Dendritic cell treated with granulocyte-macrophage colony-stimulating factor and Interleukin-4, amounts not matched to agents 40 ng/mL and 50 ng/mL, for 4 days (primary cell): ENCODE results near the gene MYH11.

Experiments used
- H3K27ac Mint-ChIP-seq: one replicate; pipeline ENCODE4 v1.8.0; 2022; ENCODE audit warnings: mild to moderate bottlenecking, mixed read lengths
- H3K27me3 Mint-ChIP-seq: one replicate; pipeline ENCODE4 v1.8.0; 2022; ENCODE audit warnings: mild to moderate bottlenecking, mixed read lengths
- H3K36me3 Mint-ChIP-seq: one replicate; pipeline ENCODE4 v1.8.0; 2022; ENCODE audit warnings: low read depth, mixed read lengths
- H3K4me1 Mint-ChIP-seq: one replicate; pipeline ENCODE4 v1.8.0; 2022; ENCODE audit warnings: low read depth, mixed read lengths
- H3K4me3 Mint-ChIP-seq: one replicate; pipeline ENCODE4 v1.8.0; 2022; ENCODE audit warnings: mild to moderate bottlenecking, moderate library complexity, mixed read lengths
- H3K9me3 Mint-ChIP-seq: one replicate; pipeline ENCODE4 v1.8.0; 2022; ENCODE audit warnings: mixed read lengths
- intact Hi-C: fragments of 100-400 bp; cut with micrococcal nuclease; formaldehyde crosslinking; loops from one replicate; pipeline ENCODE4 v1.15.0; 2022

Gene MYH11

DNA sequence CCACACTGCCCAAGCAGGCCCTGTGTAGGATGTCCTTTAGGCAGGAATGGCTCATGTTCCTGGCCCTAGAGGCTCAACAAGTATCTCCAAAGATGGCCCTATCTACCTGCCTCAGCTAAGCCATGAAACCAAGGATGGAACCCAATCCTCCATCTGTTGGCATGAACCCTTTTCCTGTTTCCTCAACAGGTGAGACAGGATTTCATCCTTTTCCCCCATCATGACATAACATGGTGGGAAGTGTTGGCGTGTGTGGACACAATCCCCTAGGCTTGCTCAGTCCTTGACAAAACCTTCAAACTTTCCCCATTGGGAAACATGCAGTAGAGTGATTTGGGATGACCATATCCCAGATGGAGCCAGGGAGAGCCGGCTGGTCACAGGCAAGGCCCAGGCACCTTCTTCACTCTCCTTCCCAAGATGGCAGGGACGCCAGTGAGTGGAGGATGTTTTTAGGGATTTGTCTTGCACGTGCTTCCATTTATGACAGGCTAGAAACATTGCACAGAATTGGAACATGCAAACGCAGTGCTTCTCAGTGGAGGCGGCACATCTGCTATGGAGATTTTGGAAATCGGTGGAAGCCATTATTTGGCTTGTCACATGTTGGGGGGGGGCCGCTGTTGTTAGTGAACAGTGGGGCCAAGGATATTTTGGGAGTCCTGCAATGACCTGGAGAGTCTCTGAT lies 77.0 kb downstream of the MYH11 start:
- no peak overlapping the region for H3K4me3 Mint-ChIP-seq
- intact Hi-C loops, result no loop called here
- H3K9me3 Mint-ChIP-seq, result no peaks in the 10 kb centered on the region
- no peaks in the 10 kb centered on the region for H3K4me1 Mint-ChIP-seq
- no peaks in the 10 kb centered on the region for H3K36me3 Mint-ChIP-seq
- H3K27ac Mint-ChIP-seq, result no peak overlapping the region
- H3K27me3 Mint-ChIP-seq, result peaks cover 2% of the 10 kb centered on the region

DNA sequence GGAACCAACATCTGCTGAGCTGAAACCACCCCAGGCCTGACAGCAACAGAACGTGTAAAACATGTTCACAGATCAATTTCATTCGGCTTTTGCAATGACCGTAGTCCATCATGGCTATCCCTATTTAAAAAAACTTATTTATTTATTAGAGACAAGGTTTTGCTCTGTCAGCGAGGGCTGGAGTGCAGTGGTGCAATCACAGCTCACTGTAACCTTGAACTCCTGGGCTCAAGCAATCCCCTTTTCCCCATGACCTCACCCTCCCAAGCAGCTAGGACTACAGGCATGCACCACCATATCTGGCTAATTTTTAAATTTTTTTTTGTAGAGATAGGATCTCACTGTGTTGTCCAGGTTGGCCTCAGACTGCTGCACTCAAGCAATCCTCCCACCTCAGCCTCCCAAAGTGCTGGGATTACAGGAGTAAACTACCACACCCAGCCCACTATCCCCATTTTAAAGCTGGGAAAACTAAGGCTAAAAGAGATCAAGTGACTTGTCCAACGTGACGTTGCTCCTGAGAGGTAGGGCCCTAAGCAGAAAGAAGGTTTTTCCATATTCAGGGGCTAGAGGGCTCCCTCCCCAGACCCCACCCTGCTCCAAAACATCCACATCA lies 77.7 kb downstream of the MYH11 start:
- no peaks in the 10 kb centered on the region for H3K36me3 Mint-ChIP-seq
- H3K4me3 Mint-ChIP-seq, result no peak overlapping the region
- peaks cover 2% of the 10 kb centered on the region for H3K27me3 Mint-ChIP-seq
- no peaks in the 10 kb centered on the region for H3K9me3 Mint-ChIP-seq
- H3K27ac Mint-ChIP-seq, result no peak overlapping the region
- H3K4me1 Mint-ChIP-seq, result no peaks in the 10 kb centered on the region
- intact Hi-C loops, result no loop called here

DNA sequence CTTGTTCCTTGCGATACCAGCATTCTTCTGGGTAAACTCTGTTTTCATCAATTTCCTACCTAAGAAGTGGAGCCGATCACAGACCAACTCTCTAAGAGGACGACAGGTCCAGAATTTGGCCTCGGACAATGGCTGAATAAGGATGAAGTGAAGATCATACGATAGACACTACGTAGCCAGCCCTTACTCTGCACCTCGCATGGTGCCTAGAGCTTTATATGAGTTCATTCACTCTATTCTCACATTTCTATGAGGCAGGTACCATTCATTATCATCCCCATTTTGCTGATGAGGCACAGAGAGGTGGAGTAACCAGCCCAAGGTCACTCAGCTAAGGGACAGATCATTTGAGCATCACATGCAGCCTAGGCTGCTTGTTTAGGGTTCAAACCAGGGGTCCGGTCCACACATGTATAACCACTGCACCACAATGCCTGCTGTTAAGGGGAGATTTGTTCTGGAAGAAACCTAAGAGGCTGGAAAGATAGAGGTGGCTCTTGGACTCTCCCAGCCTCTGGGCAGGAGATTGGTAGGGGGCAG lies 78.6 kb downstream of the MYH11 start:
- H3K27ac Mint-ChIP-seq, result no peak overlapping the region
- no peaks in the 10 kb centered on the region for H3K4me1 Mint-ChIP-seq
- H3K27me3 Mint-ChIP-seq, result peaks cover 2% of the 10 kb centered on the region
- H3K4me3 Mint-ChIP-seq, result no peak overlapping the region
- H3K9me3 Mint-ChIP-seq, result no peaks in the 10 kb centered on the region
- intact Hi-C loops, result no loop called here
- no peaks in the 10 kb centered on the region for H3K36me3 Mint-ChIP-seq

DNA sequence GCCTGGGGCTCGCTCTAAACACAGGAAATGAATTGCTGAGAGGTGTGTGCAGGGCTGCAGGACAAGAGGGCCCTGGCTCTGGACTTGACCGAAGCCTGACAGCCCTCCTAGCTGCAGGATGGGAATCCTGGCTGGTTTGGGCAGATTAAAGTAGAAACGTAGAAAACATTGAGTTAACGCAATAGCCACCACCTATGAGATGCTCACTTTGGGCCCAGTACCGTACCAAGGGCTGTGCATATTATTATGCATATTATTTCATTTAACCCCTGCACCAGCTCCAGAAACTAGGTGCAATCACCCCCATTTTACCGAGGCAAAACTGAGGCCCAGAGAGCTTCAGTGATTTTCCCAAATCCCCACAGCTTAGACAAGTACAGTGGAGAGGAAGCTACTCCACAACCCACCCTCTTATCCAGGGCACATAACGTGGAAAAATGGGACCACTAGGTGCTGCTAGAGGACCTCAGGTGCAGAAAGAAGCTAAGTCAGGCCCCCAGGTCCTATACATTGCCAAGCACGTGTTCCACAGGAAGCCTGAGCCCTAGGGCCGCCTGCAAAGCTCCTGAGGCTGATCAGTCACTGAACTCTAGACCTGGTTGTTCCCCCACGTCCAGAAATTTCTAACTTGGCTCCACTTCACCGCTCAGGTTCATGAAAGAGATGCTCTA lies 79.2 kb downstream of the MYH11 start:
- Mint-ChIP-seq H3K27ac (no peak overlapping the region), H3K9me3 (no peaks in the 10 kb centered on the region), H3K27me3 (peaks cover 2% of the 10 kb centered on the region), H3K36me3 (no peaks in the 10 kb centered on the region), H3K4me3 (no peak overlapping the region), H3K4me1 (no peaks in the 10 kb centered on the region)
- intact Hi-C loops, result no loop called here

DNA sequence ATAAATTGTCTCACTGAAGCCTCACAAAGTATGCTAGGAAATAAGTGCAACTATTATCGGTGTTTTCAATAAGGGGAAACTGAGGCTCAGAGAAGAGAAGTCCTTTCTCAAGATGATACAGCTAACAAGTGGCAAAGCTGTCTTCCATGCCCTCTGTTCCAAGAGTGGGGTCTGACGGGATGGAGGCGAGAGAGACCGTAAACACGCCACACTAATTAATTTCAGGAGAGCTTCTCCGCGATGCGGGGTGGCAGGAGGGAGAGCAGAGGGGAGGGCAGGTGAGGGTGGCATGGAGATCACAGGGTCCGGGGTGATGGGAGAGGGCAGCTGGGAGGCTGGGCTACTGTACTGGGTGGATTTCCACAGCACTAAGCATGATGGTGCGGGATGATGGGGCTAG lies 80.3 kb downstream of the MYH11 start:
- H3K27ac Mint-ChIP-seq, result no peak overlapping the region
- no peaks in the 10 kb centered on the region for H3K9me3 Mint-ChIP-seq
- intact Hi-C loops, result no loop called here
- H3K36me3 Mint-ChIP-seq, result no peaks in the 10 kb centered on the region
- H3K27me3 Mint-ChIP-seq, result peaks cover 2% of the 10 kb centered on the region
- H3K4me1 Mint-ChIP-seq, result no peaks in the 10 kb centered on the region
- H3K4me3 Mint-ChIP-seq, result no peak overlapping the region

DNA sequence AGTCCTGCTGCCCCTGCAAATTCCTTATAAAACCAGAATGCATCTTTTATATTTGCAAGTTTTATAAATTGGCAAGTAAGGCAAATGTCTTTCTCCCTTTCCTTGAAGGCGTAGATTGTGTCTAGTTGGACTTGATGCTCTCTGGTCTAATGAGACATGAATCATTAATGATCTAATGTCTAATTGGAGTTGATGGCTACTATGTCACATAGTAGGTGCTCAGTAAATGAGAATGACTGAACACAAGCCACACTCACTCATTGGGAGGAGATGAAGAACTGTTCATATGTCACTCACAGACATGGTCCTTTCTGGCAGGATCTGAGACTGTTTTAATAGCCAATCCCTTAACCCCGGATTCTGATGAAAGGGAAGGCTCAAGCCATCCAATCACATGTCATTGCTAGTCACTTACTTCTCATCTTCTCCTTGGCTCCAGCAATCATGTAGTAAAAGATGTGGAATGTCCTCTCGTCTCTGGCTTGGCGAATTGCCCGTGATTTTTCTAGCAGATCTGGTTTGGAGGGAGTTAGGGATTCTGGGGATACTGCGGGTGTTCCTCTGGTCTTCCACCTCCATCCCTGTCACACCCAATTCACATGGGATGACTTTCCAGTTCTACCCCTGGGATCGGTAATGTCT lies 81.0 kb downstream of the MYH11 start:
- Mint-ChIP-seq H3K4me3 (no peak overlapping the region), H3K9me3 (no peaks in the 10 kb centered on the region), H3K27me3 (peaks cover 2% of the 10 kb centered on the region), H3K27ac (no peak overlapping the region), H3K36me3 (no peaks in the 10 kb centered on the region), H3K4me1 (no peaks in the 10 kb centered on the region)
- intact Hi-C loops, result no loop called here

DNA sequence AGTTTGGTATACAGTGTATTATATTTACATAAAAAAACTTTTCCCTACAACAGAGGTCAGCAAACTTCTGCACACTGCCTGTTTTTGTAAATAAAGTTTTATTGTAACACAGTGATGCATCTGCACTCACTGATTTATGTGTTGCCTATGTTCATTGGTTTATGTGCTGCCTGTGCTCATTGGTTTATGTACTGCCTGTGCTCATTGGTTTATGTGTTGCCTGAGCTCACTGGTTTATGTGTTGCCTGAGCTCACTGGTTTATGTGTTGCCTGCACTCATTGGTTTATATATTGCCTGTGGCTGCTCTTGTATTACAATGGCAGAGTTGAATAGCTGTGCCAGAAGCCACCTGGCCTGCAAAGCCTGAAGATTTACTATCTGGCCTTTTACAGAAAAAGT lies 81.6 kb downstream of the MYH11 start:
- H3K9me3 Mint-ChIP-seq, result no peaks in the 10 kb centered on the region
- no peaks in the 10 kb centered on the region for H3K4me1 Mint-ChIP-seq
- peaks cover 2% of the 10 kb centered on the region for H3K27me3 Mint-ChIP-seq
- intact Hi-C loops, result no loop called here
- H3K27ac Mint-ChIP-seq, result no peak overlapping the region
- H3K4me3 Mint-ChIP-seq, result no peak overlapping the region
- H3K36me3 Mint-ChIP-seq, result no peaks in the 10 kb centered on the region

DNA sequence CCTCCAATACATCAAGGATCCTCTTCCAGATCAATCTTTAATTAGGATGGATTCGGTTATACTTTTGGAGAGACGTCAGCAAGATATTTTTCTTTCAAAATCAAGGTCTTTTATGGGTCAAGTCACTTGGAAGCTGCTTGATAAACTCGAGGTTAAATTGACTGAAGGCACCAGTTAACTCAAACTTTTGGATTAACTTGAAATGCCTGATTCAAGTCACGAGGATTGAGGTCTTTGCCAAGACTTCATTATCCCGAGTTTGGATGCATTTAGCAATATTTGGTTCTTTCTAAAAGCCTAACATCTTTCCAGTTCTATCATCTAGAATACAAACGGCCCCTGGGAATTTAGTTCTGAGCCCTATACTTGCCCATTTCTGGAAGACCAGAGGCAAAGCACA lies 82.9 kb downstream of the MYH11 start:
- Mint-ChIP-seq H3K4me1 (no peaks in the 10 kb centered on the region), H3K27ac (no peak overlapping the region), H3K27me3 (peaks cover 2% of the 10 kb centered on the region), H3K4me3 (no peak overlapping the region), H3K36me3 (no peaks in the 10 kb centered on the region), H3K9me3 (no peaks in the 10 kb centered on the region)
- intact Hi-C loops, result no loop called here

DNA sequence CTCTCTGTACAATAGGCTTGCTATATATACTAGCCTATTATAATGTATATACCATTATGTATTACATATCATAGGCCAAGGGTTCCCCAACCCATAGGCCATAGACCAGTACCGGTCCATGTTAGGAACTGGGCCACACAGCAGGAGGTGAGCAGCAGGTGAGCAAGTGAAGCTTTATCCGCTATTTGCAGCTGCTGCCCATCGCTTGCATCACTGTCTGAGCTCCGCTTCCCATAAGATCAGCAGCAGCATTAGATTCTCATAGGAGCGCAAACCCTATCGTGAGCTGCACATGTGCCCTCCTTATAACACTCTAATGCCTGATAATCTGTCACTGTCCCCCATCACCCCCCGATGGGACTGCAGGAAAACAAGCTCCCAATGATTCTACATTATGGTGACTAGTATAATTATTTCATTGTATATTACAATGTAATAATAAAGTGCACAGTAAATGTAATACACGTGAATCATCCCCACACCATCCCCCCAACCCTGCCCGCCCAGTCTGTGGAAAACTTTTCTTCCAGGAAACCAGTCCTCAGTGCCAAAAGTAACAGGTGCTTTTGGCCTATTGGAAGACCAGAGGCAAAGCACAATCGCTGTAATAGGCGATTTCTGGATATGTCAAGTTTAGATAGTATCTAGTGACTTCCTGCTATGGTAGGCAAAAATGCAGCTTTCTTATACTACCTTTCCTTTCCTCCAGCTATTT lies 84.1 kb downstream of the MYH11 start:
- no peak overlapping the region for H3K27ac Mint-ChIP-seq
- no peaks in the 10 kb centered on the region for H3K9me3 Mint-ChIP-seq
- no peaks in the 10 kb centered on the region for H3K4me1 Mint-ChIP-seq
- H3K27me3 Mint-ChIP-seq, result peaks cover 2% of the 10 kb centered on the region
- no peak overlapping the region for H3K4me3 Mint-ChIP-seq
- intact Hi-C loops, result no loop called here
- no peaks in the 10 kb centered on the region for H3K36me3 Mint-ChIP-seq

DNA sequence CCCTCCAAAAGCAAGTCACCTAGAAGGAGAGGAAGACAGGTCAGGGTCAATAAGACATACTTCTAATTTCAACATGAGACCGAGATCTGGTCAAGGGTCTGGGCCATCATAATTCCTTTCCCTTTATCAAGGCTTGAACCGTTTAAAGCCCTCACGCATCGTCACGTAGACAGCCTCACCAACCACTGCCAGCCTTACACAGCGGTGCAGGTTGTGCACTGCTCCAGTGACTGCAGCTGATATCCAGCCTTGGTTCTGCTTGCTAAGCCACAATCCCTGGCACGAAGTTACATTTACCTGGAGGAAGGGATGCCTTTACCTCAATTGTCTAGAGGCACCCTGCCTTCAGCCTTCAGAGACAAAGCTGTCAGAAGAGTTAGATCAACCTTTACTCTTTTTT lies 85.1 kb downstream of the MYH11 start:
- Mint-ChIP-seq H3K27me3 (peaks cover 2% of the 10 kb centered on the region), H3K4me3 (no peak overlapping the region), H3K9me3 (no peaks in the 10 kb centered on the region), H3K36me3 (no peaks in the 10 kb centered on the region), H3K4me1 (no peaks in the 10 kb centered on the region), H3K27ac (no peak overlapping the region)
- intact Hi-C loops, result no loop called here

DNA sequence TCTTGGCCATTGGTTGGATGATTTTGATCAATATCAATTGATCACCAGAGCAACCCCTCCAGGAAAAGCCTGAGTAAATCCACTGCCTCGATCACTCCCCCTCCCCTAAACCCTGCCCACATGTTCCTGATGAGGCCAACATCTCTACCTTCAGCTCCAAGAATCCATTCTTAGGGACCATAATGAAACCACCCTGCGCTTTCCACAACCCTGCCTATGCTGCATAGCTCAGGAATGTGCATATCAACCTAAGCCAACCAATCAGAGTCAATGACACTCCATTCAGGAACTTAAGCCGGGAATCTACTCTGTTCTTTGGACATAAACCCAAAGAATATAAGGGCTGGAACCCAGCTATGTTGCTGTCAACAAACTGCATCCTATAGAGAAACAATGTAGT lies 86.3 kb downstream of the MYH11 start:
- Mint-ChIP-seq H3K27ac (no peak overlapping the region), H3K4me3 (no peak overlapping the region), H3K4me1 (no peaks in the 10 kb centered on the region), H3K36me3 (no peaks in the 10 kb centered on the region), H3K27me3 (no peaks in the 10 kb centered on the region), H3K9me3 (no peaks in the 10 kb centered on the region)
- intact Hi-C loops, result no loop called here

DNA sequence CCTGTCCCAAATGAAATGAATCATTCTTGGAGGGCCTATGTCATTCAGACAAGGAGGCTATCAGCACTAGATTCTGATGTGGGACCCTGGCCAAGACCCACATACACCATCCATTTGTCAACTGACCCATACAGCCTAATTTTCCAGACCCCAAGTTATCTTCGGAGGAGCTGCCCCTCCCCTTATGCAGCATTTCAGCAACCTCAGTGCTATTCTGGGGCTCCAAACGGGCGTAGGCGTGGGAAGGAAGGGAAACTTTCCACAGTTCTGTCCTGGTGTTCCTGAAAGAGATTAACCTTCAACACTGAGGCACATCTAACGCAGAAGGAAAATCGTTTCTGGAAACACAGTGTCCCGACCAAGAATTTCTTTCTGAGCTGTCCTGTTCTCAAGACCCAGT lies 86.7 kb downstream of the MYH11 start:
- intact Hi-C loops, result no loop called here
- Mint-ChIP-seq H3K27ac (no peak overlapping the region), H3K4me3 (no peak overlapping the region), H3K36me3 (no peaks in the 10 kb centered on the region), H3K27me3 (no peaks in the 10 kb centered on the region), H3K4me1 (no peaks in the 10 kb centered on the region), H3K9me3 (no peaks in the 10 kb centered on the region)

DNA sequence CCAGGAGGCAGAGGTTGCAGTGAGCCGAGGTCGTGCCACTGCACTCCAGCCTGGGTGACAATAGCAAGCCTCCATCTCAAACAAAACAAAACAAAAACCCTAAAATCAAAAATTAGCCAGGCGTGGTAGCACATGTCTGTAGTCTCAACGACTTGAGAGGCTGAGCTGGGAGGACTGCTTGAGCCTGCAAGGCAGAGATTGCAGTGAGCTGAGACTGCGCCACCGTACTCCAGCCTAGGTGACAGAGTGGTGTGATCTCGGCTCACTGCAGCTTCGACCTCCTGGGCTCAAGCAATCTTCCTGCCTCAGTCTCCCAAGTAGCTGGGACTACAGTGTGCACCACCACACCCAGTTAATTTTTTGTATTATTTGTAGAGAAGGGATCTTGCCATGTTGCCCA lies 87.6 kb downstream of the MYH11 start:
- Mint-ChIP-seq H3K9me3 (no peaks in the 10 kb centered on the region), H3K36me3 (no peaks in the 10 kb centered on the region), H3K27me3 (no peaks in the 10 kb centered on the region), H3K27ac (no peak overlapping the region), H3K4me1 (no peaks in the 10 kb centered on the region), H3K4me3 (no peak overlapping the region)
- intact Hi-C loops, result loop anchor here (5.0 kb wide), 1 partner anchor 423 kb away; no protein-coding TSS in a partner anchor
